ENCODE results near the gene MPC1L.

DNA sequence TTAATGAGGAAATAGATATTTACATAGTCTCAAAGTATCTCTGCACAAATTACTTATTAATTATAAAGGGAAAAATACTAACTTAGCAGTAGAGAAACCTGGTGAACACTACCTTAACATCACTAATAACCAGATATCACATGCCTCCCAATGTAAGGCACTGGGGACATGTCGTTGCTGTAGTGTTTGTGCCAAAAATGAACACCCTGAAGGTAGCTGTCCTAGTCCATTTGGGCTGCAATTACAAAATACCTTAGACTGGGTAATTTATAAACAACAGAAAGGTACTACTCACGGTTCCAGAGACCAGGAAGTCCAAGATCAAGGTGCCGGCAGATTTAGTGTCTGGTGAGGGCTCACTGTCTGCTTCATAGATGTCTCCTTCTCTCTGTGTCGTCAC is 10.7 kb upstream of the MPC1L start:
- TF ChIP-seq, protein P1, sequence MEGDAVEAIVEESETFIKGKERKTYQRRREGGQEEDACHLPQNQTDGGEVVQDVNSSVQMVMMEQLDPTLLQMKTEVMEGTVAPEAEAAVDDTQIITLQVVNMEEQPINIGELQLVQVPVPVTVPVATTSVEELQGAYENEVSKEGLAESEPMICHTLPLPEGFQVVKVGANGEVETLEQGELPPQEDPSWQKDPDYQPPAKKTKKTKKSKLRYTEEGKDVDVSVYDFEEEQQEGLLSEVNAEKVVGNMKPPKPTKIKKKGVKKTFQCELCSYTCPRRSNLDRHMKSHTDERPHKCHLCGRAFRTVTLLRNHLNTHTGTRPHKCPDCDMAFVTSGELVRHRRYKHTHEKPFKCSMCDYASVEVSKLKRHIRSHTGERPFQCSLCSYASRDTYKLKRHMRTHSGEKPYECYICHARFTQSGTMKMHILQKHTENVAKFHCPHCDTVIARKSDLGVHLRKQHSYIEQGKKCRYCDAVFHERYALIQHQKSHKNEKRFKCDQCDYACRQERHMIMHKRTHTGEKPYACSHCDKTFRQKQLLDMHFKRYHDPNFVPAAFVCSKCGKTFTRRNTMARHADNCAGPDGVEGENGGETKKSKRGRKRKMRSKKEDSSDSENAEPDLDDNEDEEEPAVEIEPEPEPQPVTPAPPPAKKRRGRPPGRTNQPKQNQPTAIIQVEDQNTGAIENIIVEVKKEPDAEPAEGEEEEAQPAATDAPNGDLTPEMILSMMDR (conservative IDR thresholded peaks at IDR 0.05; ENCODE audit: low read depth in 2 of 2), result no peak
- TF ChIP-seq EZH2 (IDR thresholded peaks at IDR 0.05; ENCODE audit: low read depth, unreplicated experiment), result no peak
- TF ChIP-seq NANOG (IDR thresholded peaks at IDR 0.05; ENCODE audit: borderline replicate concordance), result no peak
- no peak for TF ChIP-seq REST (IDR thresholded peaks at IDR 0.05; ENCODE audit: unreplicated experiment)
- TF ChIP-seq POLR2AphosphoS5 (IDR thresholded peaks at IDR 0.05; ENCODE audit: low read depth), result no peak
